Esophagus (tissue), 2 donors: Measurements from ENCODE around the gene STX17. TPM values are rescaled to one million over a fixed set of nuclear protein-coding genes. Genes with fewer than 3 reads are reported as not detected.

ENCODE experiments used
- H3K27ac ChIP-seq, 2 donors: one replicate each; pipeline ENCODE4 v1.5.1; 2013; ENCODE audit warnings: low read depth in 2 of 2, mild to moderate bottlenecking in 2 of 2, inconsistent platforms in 1 of 2, low read length in 1 of 2, moderate library complexity in 1 of 2
- H3K27me3 ChIP-seq, 2 donors: one replicate each; pipeline ENCODE4 v1.6.1; 2013; ENCODE audit warnings: low read length in 2 of 2, control low read depth in 1 of 2, mild to moderate bottlenecking in 1 of 2; ENCODE audit not compliant: insufficient read depth in 2 of 2, control insufficient read depth in 1 of 2
- H3K36me3 ChIP-seq, 2 donors: one replicate each; pipeline ENCODE4 v1.6.1; 2013; ENCODE audit warnings: low read length in 1 of 2; ENCODE audit not compliant: control insufficient read depth in 2 of 2, insufficient read depth in 2 of 2
- H3K4me1 ChIP-seq, 2 donors: one replicate each; pipeline ENCODE4 v1.6.1; 2013; ENCODE audit warnings: low read length in 1 of 2; ENCODE audit not compliant: control insufficient read depth in 2 of 2, insufficient read depth in 2 of 2
- H3K4me3 ChIP-seq, 2 donors: one replicate each; pipeline ENCODE4 v1.5.1; 2013; ENCODE audit warnings: low read length in 2 of 2, mild to moderate bottlenecking in 2 of 2, low read depth in 1 of 2, moderate library complexity in 1 of 2
- H3K9me3 ChIP-seq, 2 donors: one replicate each; pipeline ENCODE4 v1.6.1; 2013; ENCODE audit warnings: mild to moderate bottlenecking in 2 of 2, low read depth in 1 of 2, low read length in 1 of 2, moderate library complexity in 1 of 2; ENCODE audit not compliant: control insufficient read depth in 2 of 2, insufficient read depth in 1 of 2
- WGBS, 2 donors: extraction: QIAGEN DNeasy Blood & Tissue Kit; methylation state at CpG; one replicate each; pipeline ENCODE4 v1.1.7; 2013; 5-methylcytosine and 5-hydroxymethylcytosine counted together
- polyA plus RNA-seq, 2 donors: library from polyadenylated mRNA; stranded (reverse); fragments of 200-250 nt; gene quantifications; one replicate each; pipeline ENCODE4 v1.2.3, GENCODE V29; 2013
- donor health status: healthy with polysubstance abuse.
- donor health status: Bipolar disorder and iron deficiency.

STX17 gene
- polyA plus RNA-seq, 2 donors: 7.0 to 8.1 TPM

- Histone ChIP-seq H3K27me3 (no peaks in the 10 kb centered on the region), H3K4me1 (no peaks in the 10 kb centered on the region), H3K9me3 (no peaks in the 10 kb centered on the region), H3K36me3 (no peaks in the 10 kb centered on the region), H3K27ac (no peak overlapping the region), H3K4me3 (no peak overlapping the region)
- WGBS, 2 donors: 79 to 83% methylated on average over 2 of the region's 2 CpGs
Observed at GRCh38 chr9:99868845-99869244, 37.6 kb upstream of the STX17 start.

GRCh38 chr9:99870126-99870525 lies 36.3 kb upstream of the STX17 start:
- Histone ChIP-seq H3K4me3 (no peak overlapping the region), H3K27ac (no peak overlapping the region), H3K9me3 (no peaks in the 10 kb centered on the region), H3K27me3 (no peaks in the 10 kb centered on the region), H3K4me1 (no peaks in the 10 kb centered on the region), H3K36me3 (no peaks in the 10 kb centered on the region)
- WGBS, 2 donors: 84 to 85% methylated on average over 5 of the region's 5 CpGs

GRCh38 chr9:99873531-99873930 lies 32.9 kb upstream of the STX17 start:
- H3K9me3 ChIP-seq: no peaks in the 10 kb centered on the region
- no peak overlapping the region for H3K4me3 ChIP-seq
- no peaks in the 10 kb centered on the region for H3K4me1 ChIP-seq
- no peaks in the 10 kb centered on the region for H3K27me3 ChIP-seq
- 89 to 97% methylated on average over 3 of the region's 3 CpGs for WGBS, 2 donors
- no peak overlapping the region for H3K27ac ChIP-seq
- no peaks in the 10 kb centered on the region for H3K36me3 ChIP-seq

GRCh38 chr9:99873943-99874584 lies 32.4 kb upstream of the STX17 start:
- Histone ChIP-seq H3K9me3 (no peaks in the 10 kb centered on the region), H3K36me3 (no peaks in the 10 kb centered on the region)
- 85% methylated on average over 4 of the region's 4 CpGs for WGBS, 2 donors

GRCh38 chr9:99876190-99876589 lies 30.3 kb upstream of the STX17 start:
- Histone ChIP-seq H3K27me3 (no peaks in the 10 kb centered on the region), H3K9me3 (no peaks in the 10 kb centered on the region), H3K27ac (no peak overlapping the region), H3K4me3 (no peak overlapping the region), H3K4me1 (no peaks in the 10 kb centered on the region), H3K36me3 (no peaks in the 10 kb centered on the region)
- WGBS, 2 donors: 85 to 97% methylated on average over 2 of the region's 2 CpGs

More at GRCh38 chr9:99873943-99874584, 32.4 kb upstream of the STX17 start:
- no peak overlapping the region for H3K27ac ChIP-seq
- no peaks in the 10 kb centered on the region for H3K4me1 ChIP-seq
- H3K27me3 ChIP-seq: no peaks in the 10 kb centered on the region
- no peak overlapping the region for H3K4me3 ChIP-seq

GRCh38 chr9:99878651-99879050 lies 27.8 kb upstream of the STX17 start:
- no peak overlapping the region for H3K4me3 ChIP-seq
- H3K27me3 ChIP-seq: no peaks in the 10 kb centered on the region
- no peaks in the 10 kb centered on the region for H3K9me3 ChIP-seq
- no peaks in the 10 kb centered on the region for H3K4me1 ChIP-seq
- H3K27ac ChIP-seq: no peak overlapping the region
- H3K36me3 ChIP-seq: no peaks in the 10 kb centered on the region
- 71 to 84% methylated on average over 2 of the region's 2 CpGs for WGBS, 2 donors

- no peaks in the 10 kb centered on the region for H3K27me3 ChIP-seq
- H3K27ac ChIP-seq: no peak overlapping the region
- H3K4me1 ChIP-seq: no peaks in the 10 kb centered on the region
- H3K4me3 ChIP-seq: no peak overlapping the region
- H3K36me3 ChIP-seq: no peaks in the 10 kb centered on the region
- no peaks in the 10 kb centered on the region for H3K9me3 ChIP-seq
Observed at GRCh38 chr9:99881769-99882168, 24.7 kb upstream of the STX17 start.

GRCh38 chr9:99885747-99886146 lies 20.7 kb upstream of the STX17 start:
- Histone ChIP-seq H3K36me3 (no peaks in the 10 kb centered on the region), H3K9me3 (no peaks in the 10 kb centered on the region), H3K4me3 (no peak overlapping the region), H3K27ac (no peak overlapping the region), H3K27me3 (no peaks in the 10 kb centered on the region), H3K4me1 (no peaks in the 10 kb centered on the region)
- WGBS, 2 donors: 60 to 68% methylated on average over 1 of the region's 1 CpG

GRCh38 chr9:99889120-99889519 lies 17.3 kb upstream of the STX17 start:
- Histone ChIP-seq H3K36me3 (no peaks in the 10 kb centered on the region), H3K9me3 (no peaks in the 10 kb centered on the region), H3K27ac (no peak overlapping the region), H3K27me3 (no peaks in the 10 kb centered on the region), H3K4me1 (no peaks in the 10 kb centered on the region), H3K4me3 (no peak overlapping the region)
- WGBS, 2 donors: 93 to 100% methylated on average over 1 of the region's 1 CpG

- no peak overlapping the region for H3K27ac ChIP-seq
- no peaks in the 10 kb centered on the region for H3K4me1 ChIP-seq
- no peaks in the 10 kb centered on the region for H3K27me3 ChIP-seq
- 70 to 81% methylated on average over 2 of the region's 2 CpGs for WGBS, 2 donors
- no peaks in the 10 kb centered on the region for H3K9me3 ChIP-seq
- H3K36me3 ChIP-seq: no peaks in the 10 kb centered on the region
- H3K4me3 ChIP-seq: no peak overlapping the region
Observed at GRCh38 chr9:99894826-99895225, 11.6 kb upstream of the STX17 start.
